NCI-H2196 treated with DMSO at 0.1 percent for 48 hours (cell line): Measurements from ENCODE around the gene ETV6.

Source experiments
- DNase-seq: peaks from one replicate; lab custom pipeline; 2025; ENCODE audit not compliant: unreplicated experiment; lab: John Stamatoyannopoulos, UW

Gene ETV6

GRCh38 chr12:11771356-11771755, 121.9 kb downstream of the ETV6 start:
- no peak for DNase-seq

- no peak for DNase-seq
Measured at GRCh38 chr12:11771895-11772502, 122.5 kb downstream of the ETV6 start.

- DNase-seq = no peak
Measured at GRCh38 chr12:11773889-11774677, 124.6 kb downstream of the ETV6 start.

GRCh38 chr12:11774821-11775220, 125.3 kb downstream of the ETV6 start:
- DNase-seq = no peak

GRCh38 chr12:11776316-11776715, 126.8 kb downstream of the ETV6 start:
- DNase-seq = no peak

- DNase-seq = no peak
Measured at GRCh38 chr12:11777451-11777850, 128.0 kb downstream of the ETV6 start.

GRCh38 chr12:11777962-11778361, 128.5 kb downstream of the ETV6 start:
- no peak for DNase-seq

GRCh38 chr12:11778713-11779685, 129.5 kb downstream of the ETV6 start:
- DNase-seq = no peak

GRCh38 chr12:11780521-11781101, 131.1 kb downstream of the ETV6 start:
- DNase-seq = no peak

- no peak for DNase-seq
Measured at GRCh38 chr12:11782914-11783420, 133.5 kb downstream of the ETV6 start.

GRCh38 chr12:11785712-11786111, 136.2 kb downstream of the ETV6 start:
- peak; percentile 14 for DNase-seq

- DNase-seq = no peak
Measured at GRCh38 chr12:11786638-11787365, 137.3 kb downstream of the ETV6 start.

GRCh38 chr12:11787437-11787836, 138.0 kb downstream of the ETV6 start:
- no peak for DNase-seq

- DNase-seq = no peak
Measured at GRCh38 chr12:11787933-11788849, 138.7 kb downstream of the ETV6 start.

GRCh38 chr12:11793921-11794710, 144.6 kb downstream of the ETV6 start:
- no peak for DNase-seq

GRCh38 chr12:11794751-11795150, 145.3 kb downstream of the ETV6 start:
- no peak for DNase-seq

GRCh38 chr12:11795192-11795912, 145.9 kb downstream of the ETV6 start:
- DNase-seq = no peak
